Measurements from ENCODE around the gene UPK2.

Gene UPK2

DNA sequence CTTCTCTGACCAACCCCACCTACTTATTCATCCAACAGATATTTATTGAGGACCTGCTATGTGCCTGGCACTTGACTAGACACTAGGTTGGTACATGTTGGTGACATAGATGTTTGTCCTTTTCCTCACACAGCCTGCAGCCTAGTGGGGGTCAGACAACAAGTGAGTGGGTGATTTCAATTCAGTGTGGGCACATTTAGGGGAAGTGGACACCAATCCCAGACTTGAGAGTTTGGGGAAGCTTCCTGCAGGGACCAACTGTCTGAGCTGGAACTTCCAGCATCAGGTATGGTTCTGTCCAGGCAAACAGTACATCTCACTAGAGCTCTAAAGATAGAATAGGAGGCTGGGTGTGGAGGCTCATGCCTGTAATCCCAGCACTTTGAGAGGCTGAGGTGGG is 24.5 kb upstream of the UPK2 start:
- Histone ChIP-seq H3K9ac (ENCODE audit: low read length) (no peak overlapping the region), H4K8ac (ENCODE audit: low read depth, low read length) (no peak overlapping the region), H3K27ac (ENCODE audit: low read depth, low read length) (no peak overlapping the region), H3K4me3 (ENCODE audit: low read length) (no peak overlapping the region), H3K18ac (ENCODE audit: low read length) (no peak overlapping the region), H3K56ac (ENCODE audit: low read length) (peak overlapping the region; percentile 25), H3K79me2 (ENCODE audit: control insufficient read depth, insufficient read depth, low read length) (no peaks in the 10 kb centered on the region), H3K4ac (ENCODE audit: low read depth, low read length) (no peak overlapping the region), H3K4me1 (ENCODE audit: control insufficient read depth, low read depth, low read length) (peaks cover 5% of the 10 kb centered on the region), H3K23ac (ENCODE audit: low read length) (no peak overlapping the region), H4K5ac (ENCODE audit: low read length) (no peak overlapping the region), H3K4me2 (ENCODE audit: low read length) (no peak overlapping the region), H2BK5ac (ENCODE audit: low read length) (no peak overlapping the region), H3K36me3 (ENCODE audit: control insufficient read depth, insufficient read depth, low read length) (no peaks in the 10 kb centered on the region), H2AK5ac (ENCODE audit: low read length) (no peak overlapping the region), H2BK120ac (ENCODE audit: low read depth, low read length) (no peak overlapping the region), H3K27me3 (ENCODE audit: insufficient read depth, low read length, poor library complexity) (no peaks in the 10 kb centered on the region), H3K79me1 (ENCODE audit: low read length) (no peaks in the 10 kb centered on the region), H2BK15ac (replicated peaks; ENCODE audit: low read depth) (no peak overlapping the region)
- no peak for DNase-seq

- peaks cover 3% of the 10 kb centered on the region for H3K4me1 ChIP-seq (ENCODE audit: control insufficient read depth, low read depth, low read length)
These were observed 22.6 kb upstream of the UPK2 start for GRCh38 chr11:118933486-118933885.

GRCh38 chr11:118935376-118935775 is 20.7 kb upstream of the UPK2 start:
- no peak overlapping the region for H3K23ac ChIP-seq (ENCODE audit: low read length)
- H2AK5ac ChIP-seq (ENCODE audit: low read length), result no peak overlapping the region
- H3K4me2 ChIP-seq (ENCODE audit: low read length), result no peak overlapping the region
- no peak overlapping the region for H2BK5ac ChIP-seq (ENCODE audit: low read length)
- H3K79me1 ChIP-seq (ENCODE audit: low read length), result no peaks in the 10 kb centered on the region
- no peak for DNase-seq
- no peak overlapping the region for H3K56ac ChIP-seq (ENCODE audit: low read length)
- H3K4me1 ChIP-seq (ENCODE audit: control insufficient read depth, low read depth, low read length), result peaks cover 9% of the 10 kb centered on the region
- no peaks in the 10 kb centered on the region for H3K27me3 ChIP-seq (ENCODE audit: insufficient read depth, low read length, poor library complexity)
- H2BK15ac ChIP-seq (replicated peaks; ENCODE audit: low read depth), result no peak overlapping the region
- no CpG with 5 or more reads among the region's 8 CpGs for WGBS (ENCODE audit: extremely low coverage, insufficient coverage, low lambda C conversion rate)
- no peak overlapping the region for H2BK120ac ChIP-seq (ENCODE audit: low read depth, low read length)
- no peak overlapping the region for H4K8ac ChIP-seq (ENCODE audit: low read depth, low read length)
- no peak overlapping the region for H3K27ac ChIP-seq (ENCODE audit: low read depth, low read length)
- no peaks in the 10 kb centered on the region for H3K36me3 ChIP-seq (ENCODE audit: control insufficient read depth, insufficient read depth, low read length)
- H3K18ac ChIP-seq (ENCODE audit: low read length), result no peak overlapping the region
- H3K79me2 ChIP-seq (ENCODE audit: control insufficient read depth, insufficient read depth, low read length), result no peaks in the 10 kb centered on the region
- no peak overlapping the region for H3K4me3 ChIP-seq (ENCODE audit: low read length)
- no peak overlapping the region for H3K4ac ChIP-seq (ENCODE audit: low read depth, low read length)
- H3K9ac ChIP-seq (ENCODE audit: low read length), result no peak overlapping the region
- no peak overlapping the region for H4K5ac ChIP-seq (ENCODE audit: low read length)

More at GRCh38 chr11:118933486-118933885, 22.6 kb upstream of the UPK2 start:
- Histone ChIP-seq H3K36me3 (ENCODE audit: control insufficient read depth, insufficient read depth, low read length) (no peaks in the 10 kb centered on the region), H2BK15ac (replicated peaks; ENCODE audit: low read depth) (no peak overlapping the region), H3K79me1 (ENCODE audit: low read length) (no peaks in the 10 kb centered on the region), H3K79me2 (ENCODE audit: control insufficient read depth, insufficient read depth, low read length) (no peaks in the 10 kb centered on the region), H3K4ac (ENCODE audit: low read depth, low read length) (no peak overlapping the region), H2BK5ac (ENCODE audit: low read length) (no peak overlapping the region), H3K27ac (ENCODE audit: low read depth, low read length) (no peak overlapping the region), H3K18ac (ENCODE audit: low read length) (no peak overlapping the region), H3K56ac (ENCODE audit: low read length) (no peak overlapping the region), H4K5ac (ENCODE audit: low read length) (no peak overlapping the region), H2AK5ac (ENCODE audit: low read length) (no peak overlapping the region), H3K23ac (ENCODE audit: low read length) (no peak overlapping the region), H3K9ac (ENCODE audit: low read length) (no peak overlapping the region), H3K27me3 (ENCODE audit: insufficient read depth, low read length, poor library complexity) (no peaks in the 10 kb centered on the region), H4K8ac (ENCODE audit: low read depth, low read length) (no peak overlapping the region), H3K4me2 (ENCODE audit: low read length) (no peak overlapping the region), H2BK120ac (ENCODE audit: low read depth, low read length) (no peak overlapping the region), H3K4me3 (ENCODE audit: low read length) (no peak overlapping the region)
- no peak for DNase-seq
- no CpG with 5 or more reads among the region's 4 CpGs for WGBS (ENCODE audit: extremely low coverage, insufficient coverage, low lambda C conversion rate)

DNA sequence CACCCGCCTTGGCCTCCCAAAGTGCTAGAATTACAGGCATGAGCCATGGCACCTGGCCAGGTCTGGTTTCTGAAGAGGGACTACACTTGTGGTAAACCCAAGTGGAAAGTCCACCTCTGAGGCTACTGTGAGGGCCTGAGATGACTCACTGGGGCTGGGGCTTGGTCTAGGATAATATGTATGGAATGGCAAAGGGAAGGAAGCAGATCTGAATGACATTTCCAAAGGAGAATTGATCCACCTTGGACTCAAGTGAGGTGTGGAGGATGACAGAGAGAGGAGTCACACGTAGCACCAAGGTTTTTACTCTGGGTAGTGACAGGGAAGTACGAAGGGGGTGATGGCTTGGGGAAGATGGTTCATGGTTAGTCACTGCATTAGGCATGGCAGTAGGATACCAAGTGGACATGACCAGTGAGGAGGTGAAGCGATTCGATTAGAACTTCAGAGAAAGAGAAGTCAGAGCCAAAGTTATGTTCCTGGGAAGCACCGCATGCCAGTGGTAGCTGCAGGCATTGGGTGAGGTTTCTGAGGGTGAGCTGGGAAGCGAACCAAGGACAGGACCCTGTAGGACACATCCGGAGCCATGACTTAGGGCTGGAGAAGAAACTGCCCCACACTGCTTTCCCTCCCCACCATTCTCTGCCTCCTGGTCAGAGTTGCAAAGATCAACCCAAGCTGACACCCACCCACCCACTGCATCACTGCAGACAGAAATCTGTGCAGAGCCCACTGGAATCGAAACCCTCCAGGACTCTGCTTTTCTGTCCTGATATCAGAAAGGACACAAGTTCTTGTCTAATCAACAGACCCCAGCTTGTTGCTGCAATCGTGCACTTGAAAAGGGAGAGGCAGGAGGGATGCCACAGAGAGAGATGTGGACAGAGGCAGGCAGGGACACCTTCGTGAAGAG is 17.4 kb upstream of the UPK2 start:
- no CpG with 5 or more reads among the region's 11 CpGs for WGBS (ENCODE audit: extremely low coverage, insufficient coverage, low lambda C conversion rate)
- Histone ChIP-seq H3K56ac (ENCODE audit: low read length) (no peak overlapping the region), H3K36me3 (ENCODE audit: control insufficient read depth, insufficient read depth, low read length) (no peaks in the 10 kb centered on the region), H3K4me3 (ENCODE audit: low read length) (no peak overlapping the region), H3K23ac (ENCODE audit: low read length) (no peak overlapping the region), H3K79me1 (ENCODE audit: low read length) (no peaks in the 10 kb centered on the region), H3K27me3 (ENCODE audit: insufficient read depth, low read length, poor library complexity) (no peaks in the 10 kb centered on the region), H3K9ac (ENCODE audit: low read length) (no peak overlapping the region), H2AK5ac (ENCODE audit: low read length) (no peak overlapping the region), H4K8ac (ENCODE audit: low read depth, low read length) (no peak overlapping the region), H3K4ac (ENCODE audit: low read depth, low read length) (no peak overlapping the region), H4K5ac (ENCODE audit: low read length) (no peak overlapping the region), H3K4me1 (ENCODE audit: control insufficient read depth, low read depth, low read length) (peaks cover 11% of the 10 kb centered on the region), H3K79me2 (ENCODE audit: control insufficient read depth, insufficient read depth, low read length) (no peaks in the 10 kb centered on the region), H2BK15ac (replicated peaks; ENCODE audit: low read depth) (no peak overlapping the region), H3K18ac (ENCODE audit: low read length) (no peak overlapping the region), H2BK120ac (ENCODE audit: low read depth, low read length) (no peak overlapping the region), H2BK5ac (ENCODE audit: low read length) (no peak overlapping the region), H3K27ac (ENCODE audit: low read depth, low read length) (no peak overlapping the region), H3K4me2 (ENCODE audit: low read length) (no peak overlapping the region)
- DNase-seq, result no peak

DNA sequence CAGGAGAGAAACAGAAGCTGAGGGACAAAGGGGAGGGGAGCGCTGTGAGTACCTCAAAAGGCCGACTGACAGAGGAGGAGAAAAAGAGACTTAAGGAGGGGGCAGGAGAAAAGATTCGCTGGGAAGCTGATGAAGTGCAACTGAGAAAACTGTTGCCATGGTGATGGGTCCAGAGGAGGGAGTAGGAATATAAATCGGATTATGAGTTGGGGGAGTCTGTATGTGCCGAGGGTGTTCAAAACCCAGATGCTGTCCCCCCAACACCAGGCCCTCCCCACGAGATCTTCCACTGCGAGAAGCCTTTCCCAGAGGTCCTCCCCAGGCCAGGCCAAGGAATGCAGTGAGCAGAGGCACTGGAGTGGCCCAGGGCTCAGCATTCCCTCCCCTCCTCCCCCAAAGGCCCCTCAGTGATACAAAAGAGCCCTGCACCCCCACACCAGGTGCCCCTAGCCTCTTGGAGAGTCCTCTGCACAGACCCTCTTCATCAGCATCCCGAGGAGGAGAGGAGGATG is 16.6 kb upstream of the UPK2 start:
- Histone ChIP-seq H3K27me3 (ENCODE audit: insufficient read depth, low read length, poor library complexity) (no peaks in the 10 kb centered on the region), H4K8ac (ENCODE audit: low read depth, low read length) (no peak overlapping the region), H3K18ac (ENCODE audit: low read length) (peak overlapping the region; percentile 13), H2AK5ac (ENCODE audit: low read length) (no peak overlapping the region), H3K4me2 (ENCODE audit: low read length) (no peak overlapping the region), H3K36me3 (ENCODE audit: control insufficient read depth, insufficient read depth, low read length) (no peaks in the 10 kb centered on the region), H3K4me1 (ENCODE audit: control insufficient read depth, low read depth, low read length) (peaks cover 11% of the 10 kb centered on the region), H3K4me3 (ENCODE audit: low read length) (no peak overlapping the region), H3K79me2 (ENCODE audit: control insufficient read depth, insufficient read depth, low read length) (no peaks in the 10 kb centered on the region), H3K27ac (ENCODE audit: low read depth, low read length) (no peak overlapping the region), H2BK5ac (ENCODE audit: low read length) (no peak overlapping the region), H2BK15ac (replicated peaks; ENCODE audit: low read depth) (no peak overlapping the region), H3K4ac (ENCODE audit: low read depth, low read length) (no peak overlapping the region), H4K5ac (ENCODE audit: low read length) (no peak overlapping the region), H3K56ac (ENCODE audit: low read length) (peak overlapping the region; percentile 66), H3K23ac (ENCODE audit: low read length) (no peak overlapping the region), H3K79me1 (ENCODE audit: low read length) (no peaks in the 10 kb centered on the region), H2BK120ac (ENCODE audit: low read depth, low read length) (no peak overlapping the region), H3K9ac (ENCODE audit: low read length) (no peak overlapping the region)
- no peak for DNase-seq
- WGBS (ENCODE audit: extremely low coverage, insufficient coverage, low lambda C conversion rate), result no CpG with 5 or more reads among the region's 8 CpGs
